Measurements from ENCODE around the gene AFF3.

GRCh38 chr2:99960291-99960690, 182.1 kb downstream of the AFF3 start:
- TF ChIP-seq EP300 (IDR thresholded peaks at IDR 0.05; ENCODE audit: low read depth in 2 of 2, low read length in 2 of 2), result no peak
- no peak for TF ChIP-seq EP300 (CRISPR knock-in tag; IDR thresholded peaks at IDR 0.05; ENCODE audit: borderline replicate concordance)
- TF ChIP-seq ZNF350 (CRISPR knock-in tag; IDR thresholded peaks at IDR 0.05; ENCODE audit: borderline replicate concordance, low read depth), result no peak
- no peak for TF ChIP-seq IRF9 (CRISPR knock-in tag; IDR thresholded peaks at IDR 0.05; ENCODE audit: borderline replicate concordance)
- no peak for TF ChIP-seq ZNF124 (CRISPR knock-in tag; IDR thresholded peaks at IDR 0.05)
- TF ChIP-seq REST (IDR thresholded peaks at IDR 0.05; ENCODE audit: borderline replicate concordance in 1 of 2, low read depth in 1 of 2, low read length in 2 of 2), result no peak
- no peak for TF ChIP-seq ZFX (CRISPR knock-in tag; IDR thresholded peaks at IDR 0.05; ENCODE audit: low read depth)
- no peak for TF ChIP-seq JUND (CRISPR knock-in tag; IDR thresholded peaks at IDR 0.05)
- no peak for TF ChIP-seq PLSCR1 (CRISPR knock-in tag; IDR thresholded peaks at IDR 0.05; ENCODE audit: borderline replicate concordance)
- TF ChIP-seq BHLHE40 (IDR thresholded peaks at IDR 0.05; ENCODE audit: low read length), result no peak
- TF ChIP-seq STAT5B (CRISPR knock-in tag; IDR thresholded peaks at IDR 0.05), result no peak
- TF ChIP-seq ZNF12 (CRISPR knock-in tag; IDR thresholded peaks at IDR 0.05), result no peak

Measured in HepG2 (cell line).